ENCODE data around the gene RABGGTA. TPM values are rescaled to one million over a fixed set of nuclear protein-coding genes. Genes with fewer than 3 reads are reported as not detected.

Gene RABGGTA
- total RNA-seq, 1 experiment from 2014 or later, result 35.3 TPM

DNA sequence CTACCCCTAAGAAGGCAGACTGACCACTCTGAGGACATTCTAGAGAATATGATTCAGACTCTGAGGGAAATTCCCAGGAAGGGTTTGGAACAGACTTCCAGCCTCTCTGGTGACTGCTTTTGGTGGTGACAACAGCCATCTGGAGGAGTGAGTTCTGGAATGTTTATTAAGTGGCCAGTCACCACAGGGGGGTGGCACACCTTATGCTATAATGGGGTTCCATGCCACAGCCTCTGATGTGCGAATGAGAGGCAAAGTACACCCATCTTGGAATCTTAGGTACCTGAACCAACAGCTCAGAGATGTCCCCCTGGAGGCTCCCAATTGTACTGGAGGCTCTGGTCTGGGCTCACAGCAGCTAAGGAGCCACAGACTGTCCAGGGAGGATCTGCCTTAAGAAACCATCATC lies 19.5 kb downstream of the RABGGTA start:
- intact Hi-C loops (cut with micrococcal nuclease; ENCODE audit: unreplicated experiment), result no loop called here
- no peak overlapping the region for H3K4me3 Mint-ChIP-seq (ENCODE audit: low read depth, unreplicated experiment)
- no TSS peak for BruUV-seq (replicated peaks)
- H3K9me3 Mint-ChIP-seq (ENCODE audit: low read depth, unreplicated experiment), result no peaks in the 10 kb centered on the region
- no peaks in the 10 kb centered on the region for H3K36me3 Mint-ChIP-seq (ENCODE audit: insufficient read depth, unreplicated experiment)
- peaks cover 7% of the 10 kb centered on the region for H3K4me1 Mint-ChIP-seq (ENCODE audit: low read depth, unreplicated experiment)
- H3K27ac Mint-ChIP-seq (ENCODE audit: unreplicated experiment), result no peak overlapping the region
- DNase-seq, result no peak
- no peaks in the 10 kb centered on the region for H3K27me3 Mint-ChIP-seq (ENCODE audit: unreplicated experiment)
- CTCF ChIA-PET, result interaction anchor here (0.7 to 1.6 kb wide), 2 partner anchors 45 to 89 kb away, joined by 3 to 4 read pairs; no protein-coding TSS in a partner anchor
- TF ChIP-seq, protein P1, sequence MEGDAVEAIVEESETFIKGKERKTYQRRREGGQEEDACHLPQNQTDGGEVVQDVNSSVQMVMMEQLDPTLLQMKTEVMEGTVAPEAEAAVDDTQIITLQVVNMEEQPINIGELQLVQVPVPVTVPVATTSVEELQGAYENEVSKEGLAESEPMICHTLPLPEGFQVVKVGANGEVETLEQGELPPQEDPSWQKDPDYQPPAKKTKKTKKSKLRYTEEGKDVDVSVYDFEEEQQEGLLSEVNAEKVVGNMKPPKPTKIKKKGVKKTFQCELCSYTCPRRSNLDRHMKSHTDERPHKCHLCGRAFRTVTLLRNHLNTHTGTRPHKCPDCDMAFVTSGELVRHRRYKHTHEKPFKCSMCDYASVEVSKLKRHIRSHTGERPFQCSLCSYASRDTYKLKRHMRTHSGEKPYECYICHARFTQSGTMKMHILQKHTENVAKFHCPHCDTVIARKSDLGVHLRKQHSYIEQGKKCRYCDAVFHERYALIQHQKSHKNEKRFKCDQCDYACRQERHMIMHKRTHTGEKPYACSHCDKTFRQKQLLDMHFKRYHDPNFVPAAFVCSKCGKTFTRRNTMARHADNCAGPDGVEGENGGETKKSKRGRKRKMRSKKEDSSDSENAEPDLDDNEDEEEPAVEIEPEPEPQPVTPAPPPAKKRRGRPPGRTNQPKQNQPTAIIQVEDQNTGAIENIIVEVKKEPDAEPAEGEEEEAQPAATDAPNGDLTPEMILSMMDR (IDR thresholded peaks at IDR 0.05; ENCODE audit: unreplicated experiment), result no peak

DNA sequence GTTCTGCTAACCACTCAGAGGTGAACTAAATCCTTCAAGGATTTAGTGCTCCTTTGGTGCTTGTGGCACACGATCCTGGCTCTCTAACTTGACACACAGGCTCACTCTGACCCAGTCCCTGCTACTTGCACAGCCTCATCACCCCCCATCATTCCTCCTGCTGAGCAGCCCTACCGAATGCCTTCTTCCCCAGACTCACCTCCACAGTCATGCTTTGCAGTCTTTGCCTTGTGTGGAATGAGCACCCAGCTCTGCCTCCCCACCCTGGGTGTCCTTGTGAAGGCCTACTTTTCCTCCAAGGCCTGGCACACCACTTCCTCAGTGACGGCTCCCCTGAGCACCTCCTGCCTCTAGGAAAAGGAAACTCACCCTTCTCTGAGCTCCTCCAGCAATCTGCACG lies 21.0 kb downstream of the RABGGTA start:
- BruUV-seq (replicated peaks), result no TSS peak
- no peak overlapping the region for H3K27ac Mint-ChIP-seq (ENCODE audit: unreplicated experiment)
- CTCF ChIA-PET, result interaction anchor here (1.6 kb wide), 1 partner anchor 90 kb away, joined by 3 read pairs; no protein-coding TSS in a partner anchor

DNA sequence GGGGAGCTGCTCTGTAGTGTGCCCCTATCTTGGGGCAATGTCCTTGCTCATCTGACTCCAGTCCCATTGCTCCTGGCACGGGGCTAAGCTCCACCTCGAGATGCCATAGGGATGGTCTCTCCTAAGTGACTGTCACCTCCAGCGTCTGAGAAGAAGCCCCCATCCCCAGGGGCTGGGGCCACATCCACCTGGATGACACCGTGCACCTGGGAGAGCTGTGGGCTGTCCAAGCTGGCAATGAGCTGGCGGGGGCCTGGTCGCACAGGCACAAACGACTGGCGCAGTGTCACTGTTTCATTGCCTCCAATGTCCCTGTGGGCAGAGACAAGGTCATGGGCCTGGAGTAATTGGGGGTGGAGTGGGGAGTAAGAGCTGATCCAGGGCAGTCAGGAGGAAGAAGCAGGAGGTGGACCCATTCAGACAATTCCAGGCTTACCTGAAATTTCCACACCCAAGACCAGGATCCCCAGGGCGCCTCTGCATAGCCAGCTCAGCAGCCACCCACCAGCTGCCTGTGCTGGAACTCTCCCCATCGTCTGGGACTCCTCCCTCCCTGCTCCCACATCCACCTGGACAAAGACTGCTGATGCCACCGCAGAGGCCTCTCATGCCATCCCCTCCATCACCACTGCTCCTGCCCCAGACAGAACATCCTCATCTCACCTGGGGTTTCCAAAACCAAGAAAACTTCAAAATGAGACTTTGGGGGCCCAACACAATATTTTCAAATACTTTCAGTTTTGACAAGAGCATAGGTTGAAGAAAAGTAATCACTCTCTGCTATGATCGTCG lies 22.0 kb downstream of the RABGGTA start:
- Mint-ChIP-seq H3K4me1 (ENCODE audit: low read depth, unreplicated experiment) (peaks cover 7% of the 10 kb centered on the region), H3K27ac (ENCODE audit: unreplicated experiment) (no peak overlapping the region), H3K4me3 (ENCODE audit: low read depth, unreplicated experiment) (no peak overlapping the region), H3K36me3 (ENCODE audit: insufficient read depth, unreplicated experiment) (no peaks in the 10 kb centered on the region), H3K27me3 (ENCODE audit: unreplicated experiment) (no peaks in the 10 kb centered on the region), H3K9me3 (ENCODE audit: low read depth, unreplicated experiment) (no peaks in the 10 kb centered on the region)
- TF ChIP-seq, protein P1 (IDR thresholded peaks at IDR 0.05; ENCODE audit: unreplicated experiment), result no peak
- no TSS peak for BruUV-seq (replicated peaks)
- CTCF ChIA-PET, result interaction anchor here (3.4 kb wide), 1 partner anchor 48 kb away, joined by 12 read pairs; no protein-coding TSS in a partner anchor
- intact Hi-C loops (cut with micrococcal nuclease; ENCODE audit: unreplicated experiment), result no loop called here
- no peak for DNase-seq

More for the DNA sequence above, 21.0 kb downstream of the RABGGTA start:
- no peaks in the 10 kb centered on the region for H3K27me3 Mint-ChIP-seq (ENCODE audit: unreplicated experiment)
- H3K4me3 Mint-ChIP-seq (ENCODE audit: low read depth, unreplicated experiment), result no peak overlapping the region
- TF ChIP-seq, protein P1 (IDR thresholded peaks at IDR 0.05; ENCODE audit: unreplicated experiment), result no peak
- H3K36me3 Mint-ChIP-seq (ENCODE audit: insufficient read depth, unreplicated experiment), result no peaks in the 10 kb centered on the region
- intact Hi-C loops (cut with micrococcal nuclease; ENCODE audit: unreplicated experiment), result no loop called here
- DNase-seq, result no peak
- H3K9me3 Mint-ChIP-seq (ENCODE audit: low read depth, unreplicated experiment), result no peaks in the 10 kb centered on the region
- peaks cover 7% of the 10 kb centered on the region for H3K4me1 Mint-ChIP-seq (ENCODE audit: low read depth, unreplicated experiment)

DNA sequence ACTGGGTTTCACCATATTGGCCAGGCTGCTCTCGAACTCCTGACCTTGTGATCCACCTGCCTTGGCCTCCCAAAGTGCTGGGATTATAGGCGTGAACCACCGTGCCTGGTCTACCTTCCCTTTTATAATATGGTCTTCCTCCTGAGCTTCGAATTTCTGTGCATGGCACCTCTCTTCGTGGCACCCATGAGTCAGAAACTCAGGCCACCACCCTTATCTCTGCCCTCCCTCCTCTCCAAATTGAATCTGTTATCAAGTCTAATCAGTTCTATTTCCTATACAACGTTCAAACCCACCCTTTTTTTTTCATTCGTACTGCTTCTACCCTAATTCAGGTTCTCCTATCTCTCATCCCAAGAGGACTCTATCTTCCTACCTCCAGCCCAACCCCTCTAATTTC lies 24.0 kb downstream of the RABGGTA start:
- no peak overlapping the region for H3K4me3 Mint-ChIP-seq (ENCODE audit: low read depth, unreplicated experiment)
- TF ChIP-seq, protein P1 (IDR thresholded peaks at IDR 0.05; ENCODE audit: unreplicated experiment), result no peak
- H3K4me1 Mint-ChIP-seq (ENCODE audit: low read depth, unreplicated experiment), result peaks cover 7% of the 10 kb centered on the region
- intact Hi-C loops (cut with micrococcal nuclease; ENCODE audit: unreplicated experiment), result no loop called here
- no peaks in the 10 kb centered on the region for H3K9me3 Mint-ChIP-seq (ENCODE audit: low read depth, unreplicated experiment)
- BruUV-seq (replicated peaks), result no TSS peak
- CTCF ChIA-PET, result interaction anchor here (1.1 to 3.4 kb wide), 2 partner anchors 9 to 50 kb away, joined by 3 to 12 read pairs; no protein-coding TSS in a partner anchor
- H3K36me3 Mint-ChIP-seq (ENCODE audit: insufficient read depth, unreplicated experiment), result peaks cover 15% of the 10 kb centered on the region
- H3K27ac Mint-ChIP-seq (ENCODE audit: unreplicated experiment), result no peak overlapping the region
- no peak for DNase-seq
- no peaks in the 10 kb centered on the region for H3K27me3 Mint-ChIP-seq (ENCODE audit: unreplicated experiment)
